ENCODE data around the gene SMURF2. TPM values are rescaled to one million over a fixed set of nuclear protein-coding genes. Genes with fewer than 3 reads are reported as not detected.

Gene SMURF2
- total and polyA plus RNA-seq, 2 of the 4 experiments (the other 2 are of a cell fraction): 131 to 774 TPM

- Histone ChIP-seq H2BK5ac (ENCODE audit: low read depth, low read length, poor library complexity, severe bottlenecking) (peak overlapping the region; percentile 92), H4K20me1 (ENCODE audit: insufficient read depth, low read length) (no peaks in the 10 kb centered on the region), H3K56ac (ENCODE audit: extremely low read depth, insufficient read depth, low read length) (peak overlapping the region; percentile 93), H3K27me3 (ENCODE audit: control insufficient read depth, insufficient read depth, low read length) (no peaks in the 10 kb centered on the region), H2BK20ac (ENCODE audit: low read depth, low read length) (peak overlapping the region; percentile 100), H3K18ac (ENCODE audit: low read depth, low read length) (peak overlapping the region; percentile 76), H3K23ac (ENCODE audit: low read depth, low read length) (peak overlapping the region; percentile 91), H4K8ac (ENCODE audit: low read depth in 2 of 2, low read length in 2 of 2) (peak overlapping the region; percentile 85 to 95), H4K91ac (ENCODE audit: insufficient read depth, low read depth, low read length) (peak overlapping the region; percentile 100), H4K5ac (ENCODE audit: low read depth, low read length) (peak overlapping the region; percentile 70; the same call in 1 of the 2 replicates), H3K4me3 (ENCODE audit: insufficient read depth, low read depth, low read length) (no peak overlapping the region), H3K4ac (ENCODE audit: low read depth, low read length) (peak overlapping the region; percentile 100), H2AFZ (replicated peaks; ENCODE audit: low read length, poor library complexity) (no peak overlapping the region), H3K9me1 (ENCODE audit: insufficient read depth, low read length) (peaks cover 33% of the 10 kb centered on the region), H2BK15ac (ENCODE audit: low read depth, low read length) (peak overlapping the region; percentile 100; the same call in 2 of the 3 replicates), H3K79me1 (ENCODE audit: low read depth in 1 of 2, low read length in 2 of 2) (peaks cover 10 to 46% of the 10 kb centered on the region in 2 experiments), H3K9me3 (ENCODE audit: control insufficient read depth, insufficient read depth, low read length) (no peaks in the 10 kb centered on the region; the same call in 1 of the 2 replicates), H3K36me3 (ENCODE audit: control insufficient read depth, insufficient read depth, low read length) (no peaks in the 10 kb centered on the region), H2AK5ac (ENCODE audit: low read depth, low read length) (peak overlapping the region; percentile 100), H3K9ac (ENCODE audit: low read depth, low read length) (peak overlapping the region; percentile 30), H2BK120ac (ENCODE audit: low read depth, low read length) (peak overlapping the region; percentile 100), H3K27ac (ENCODE audit: insufficient read depth, low read length) (peak overlapping the region; percentile 76), H2AK9ac (replicated peaks; ENCODE audit: low read depth, low read length, poor library complexity) (peak overlapping the region; percentile 68), H3K14ac (replicated peaks; ENCODE audit: low read depth, low read length) (peak overlapping the region; percentile 100), H3K4me2 (ENCODE audit: low read depth, low read length) (peak overlapping the region; percentile 68), H3K4me1 (ENCODE audit: control insufficient read depth, insufficient read depth, low read length) (peaks cover 24% of the 10 kb centered on the region)
- ATAC-seq (ENCODE audit: low read depth) (peak; percentile 81), DNase-seq (peak; percentile 100)
- TF ChIP-seq RFX5 (IDR thresholded peaks at IDR 0.05; ENCODE audit: low read depth, low read length) (no peak), CHD1 (IDR thresholded peaks at IDR 0.05; ENCODE audit: low read depth, low read length) (no peak), SMC3 (IDR thresholded peaks at IDR 0.05; ENCODE audit: low read depth, low read length) (peak; percentile 13; the same call in 1 of the 2 replicates), RCOR1 (IDR thresholded peaks at IDR 0.05; ENCODE audit: insufficient replicate concordance, low read length) (peak; percentile 91), FOS (IDR thresholded peaks at IDR 0.05; ENCODE audit: low read depth, low read length) (peak; percentile 97), MAFK (IDR thresholded peaks at IDR 0.05; ENCODE audit: low read depth, low read length) (peak; percentile 17; the same call in 1 of the 2 replicates), MAZ (IDR thresholded peaks at IDR 0.05; ENCODE audit: borderline replicate concordance, low read depth, low read length) (no peak), POLR2A (IDR thresholded peaks at IDR 0.05; ENCODE audit: low read depth, low read length) (0 out of 2 replicates have a peak, but pooled peaks have one; percentile 15), RAD21 (IDR thresholded peaks at IDR 0.05; ENCODE audit: low read length) (peak; percentile 20; the same call in 1 of the 2 replicates), CEBPB (IDR thresholded peaks at IDR 0.05; ENCODE audit: low read depth, low read length) (peak; percentile 80), NFE2L2 (IDR thresholded peaks at IDR 0.05; ENCODE audit: low read depth, low read length) (peak; percentile 73; the same call in 1 of the 2 replicates), CTCF (conservative IDR thresholded peaks at IDR 0.05; ENCODE audit: low read depth, low read length) (no peak), MXI1 (IDR thresholded peaks at IDR 0.05; ENCODE audit: borderline replicate concordance, low read depth, low read length) (no peak), BHLHE40 (IDR thresholded peaks at IDR 0.05; ENCODE audit: low read depth, low read length) (peak; percentile 92), ELK1 (IDR thresholded peaks at IDR 0.05; ENCODE audit: borderline replicate concordance, low read depth, low read length) (no peak)
- ChIA-PET CTCF (no interaction called here), POLR2A (ENCODE audit: unreplicated experiment) (interaction anchor here (0.9 kb wide), 1 partner anchor 27 kb away, joined by 3 read pairs; no protein-coding TSS in a partner anchor)
- 0% methylated on average over 8 of the region's 10 CpGs; no CpG with 5 or more reads in 1 of the 2 experiments for WGBS, 2 experiments (ENCODE audit: extremely low coverage in 2 of 2, insufficient read length in 1 of 2)
- no TSS peak for BruUV-seq (replicated peaks)
- dilution Hi-C loops (cut with HindIII; ENCODE audit: low sequenced_read_pairs, unreplicated experiment) (no loop called here), in situ Hi-C loops (cut with MboI; ENCODE audit: low sequenced_read_pairs) (no loop called here), intact Hi-C loops (cut with micrococcal nuclease) (loop anchor here (1.0 to 5.0 kb wide), 2 partner anchors 25 to 45 kb away; partner anchors contain the start of gene SMURF2)
Measured at GRCh38 chr17:64707050-64707591, 45.0 kb upstream of the SMURF2 start.

Data from IMR-90 (cell line).